SJCRH30 (cell line): ENCODE results near the gene SYT11. TPM values are rescaled to one million over a fixed set of nuclear protein-coding genes. Genes with fewer than 3 reads are reported as not detected.
"Not testable (repeated sequence)": the region's sequence is repeated elsewhere in the genome, so short reads cannot be mapped to it uniquely, and the experiment has no call there.

Experiments
- DNase-seq, 2 experiments: peaks; one replicate each; pipeline ENCODE4 v3.0.0-alpha.2; 2015 to 2020
- H3K27ac ChIP-seq: fragments of 250-450 bp; sonication (Bioruptor Pico); 2 replicates; pipeline ENCODE4 v1.5.1; 2020; ENCODE audit warnings: mild to moderate bottlenecking, moderate library complexity
- H3K27me3 ChIP-seq: fragments of 250-450 bp; sonication (Bioruptor Pico); 2 replicates; pipeline ENCODE4 v1.5.1; 2020; ENCODE audit warnings: mild to moderate bottlenecking, moderate library complexity
- H3K36me3 ChIP-seq: fragments of 250-450 bp; sonication (Bioruptor Pico); 2 replicates; pipeline ENCODE4 v1.5.1; 2020; ENCODE audit warnings: mild to moderate bottlenecking, moderate library complexity
- H3K4me1 ChIP-seq: fragments of 250-450 bp; sonication (Bioruptor Pico); 2 replicates; pipeline ENCODE4 v1.5.1; 2020; ENCODE audit warnings: mild to moderate bottlenecking, moderate library complexity
- H3K4me3 ChIP-seq: fragments of 250-450 bp; sonication (Bioruptor Pico); 2 replicates; pipeline ENCODE4 v1.5.1; 2020; ENCODE audit warnings: mild to moderate bottlenecking, moderate library complexity
- H3K9me3 ChIP-seq: fragments of 250-450 bp; sonication (Bioruptor Pico); replicated peaks from 2 replicates; pipeline ENCODE4 v1.5.1; 2020; ENCODE audit warnings: mild to moderate bottlenecking, moderate library complexity
- total RNA-seq: library from RNA; depleted of rRNA; stranded (reverse); fragments of >200 nt; shearing (Covaris generic); gene quantifications from 2 replicates; pipeline ENCODE4 v1.2.3, GENCODE V29; 2014

SYT11 gene
- total RNA-seq, 1 experiment from 2014 or later = 6.9 TPM

DNA sequence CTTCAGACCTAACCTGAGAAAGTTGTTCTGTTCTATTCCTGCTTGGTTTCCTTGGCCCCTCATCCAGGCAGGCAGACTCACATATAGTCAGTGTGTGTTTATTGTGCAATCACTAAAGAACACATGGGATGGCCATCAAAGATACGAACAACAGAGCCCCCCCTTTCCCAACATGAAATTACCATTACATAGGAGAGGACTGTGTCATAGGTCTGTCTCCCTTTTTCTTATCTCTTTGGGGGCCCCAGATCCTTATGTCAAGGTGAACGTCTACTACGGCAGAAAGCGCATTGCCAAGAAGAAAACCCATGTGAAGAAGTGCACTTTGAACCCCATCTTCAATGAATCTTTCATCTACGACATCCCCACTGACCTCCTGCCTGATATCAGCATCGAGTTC, 21.6 kb downstream of the SYT11 start:
- no peak overlapping the region for H3K27ac ChIP-seq
- no peaks in the 10 kb centered on the region for H3K36me3 ChIP-seq

DNA sequence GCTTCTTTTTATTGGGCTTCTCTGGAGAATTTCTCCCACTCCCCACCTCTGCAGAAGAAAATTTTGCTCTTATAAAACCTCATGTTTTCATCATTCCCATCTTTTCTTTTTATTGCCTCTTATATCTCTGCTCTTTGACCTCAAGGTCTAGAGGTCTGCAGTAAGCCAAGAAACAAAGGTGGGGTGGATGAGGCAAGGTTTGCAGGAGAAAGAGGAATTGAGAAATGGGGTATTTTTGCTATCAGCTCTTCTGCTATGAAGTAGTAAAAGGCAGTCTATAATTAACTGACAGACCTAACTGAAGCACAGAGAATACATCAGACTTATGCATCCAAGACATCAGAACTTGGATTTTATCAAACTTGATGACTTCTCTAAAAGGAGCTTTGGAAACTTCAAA, 22.9 kb downstream of the SYT11 start:
- no peak overlapping the region for H3K27ac ChIP-seq
- H3K27me3 ChIP-seq = no peaks in the 10 kb centered on the region
- peaks cover 14% of the 10 kb centered on the region for H3K4me1 ChIP-seq
- no peak overlapping the region for H3K4me3 ChIP-seq
- no peaks in the 10 kb centered on the region for H3K36me3 ChIP-seq
- no peak for DNase-seq
- H3K9me3 ChIP-seq = no peaks in the 10 kb centered on the region

More for the DNA sequence above, 21.6 kb downstream of the SYT11 start:
- Histone ChIP-seq H3K9me3 (no peaks in the 10 kb centered on the region), H3K27me3 (no peaks in the 10 kb centered on the region), H3K4me3 (no peak overlapping the region), H3K4me1 (peaks cover 14% of the 10 kb centered on the region)
- DNase-seq = no peak

DNA sequence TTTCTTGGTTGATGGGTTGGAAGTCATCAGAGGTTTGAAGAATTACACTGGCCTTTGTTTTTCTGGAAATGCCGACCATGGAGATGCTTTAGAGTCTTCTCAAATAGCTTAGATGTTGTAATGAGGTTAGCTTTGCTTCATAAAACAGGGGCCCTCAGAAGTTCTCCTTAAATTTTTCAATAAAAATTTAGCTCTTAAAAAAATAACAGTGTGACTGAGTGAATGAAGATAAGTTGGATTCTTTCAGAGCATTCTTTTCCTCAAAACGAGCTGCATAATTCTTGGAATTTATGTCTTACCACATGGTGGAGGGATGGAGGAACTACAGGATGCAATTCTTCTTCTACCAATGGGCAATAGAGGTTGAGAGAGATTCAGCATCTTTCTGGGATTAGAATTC, 23.4 kb downstream of the SYT11 start:
- H3K9me3 ChIP-seq = no peaks in the 10 kb centered on the region
- no peak overlapping the region for H3K4me3 ChIP-seq
- no peak overlapping the region for H3K27ac ChIP-seq
- H3K4me1 ChIP-seq = peaks cover 14% of the 10 kb centered on the region
- no peaks in the 10 kb centered on the region for H3K27me3 ChIP-seq
- no peaks in the 10 kb centered on the region for H3K36me3 ChIP-seq
- no peak for DNase-seq

DNA sequence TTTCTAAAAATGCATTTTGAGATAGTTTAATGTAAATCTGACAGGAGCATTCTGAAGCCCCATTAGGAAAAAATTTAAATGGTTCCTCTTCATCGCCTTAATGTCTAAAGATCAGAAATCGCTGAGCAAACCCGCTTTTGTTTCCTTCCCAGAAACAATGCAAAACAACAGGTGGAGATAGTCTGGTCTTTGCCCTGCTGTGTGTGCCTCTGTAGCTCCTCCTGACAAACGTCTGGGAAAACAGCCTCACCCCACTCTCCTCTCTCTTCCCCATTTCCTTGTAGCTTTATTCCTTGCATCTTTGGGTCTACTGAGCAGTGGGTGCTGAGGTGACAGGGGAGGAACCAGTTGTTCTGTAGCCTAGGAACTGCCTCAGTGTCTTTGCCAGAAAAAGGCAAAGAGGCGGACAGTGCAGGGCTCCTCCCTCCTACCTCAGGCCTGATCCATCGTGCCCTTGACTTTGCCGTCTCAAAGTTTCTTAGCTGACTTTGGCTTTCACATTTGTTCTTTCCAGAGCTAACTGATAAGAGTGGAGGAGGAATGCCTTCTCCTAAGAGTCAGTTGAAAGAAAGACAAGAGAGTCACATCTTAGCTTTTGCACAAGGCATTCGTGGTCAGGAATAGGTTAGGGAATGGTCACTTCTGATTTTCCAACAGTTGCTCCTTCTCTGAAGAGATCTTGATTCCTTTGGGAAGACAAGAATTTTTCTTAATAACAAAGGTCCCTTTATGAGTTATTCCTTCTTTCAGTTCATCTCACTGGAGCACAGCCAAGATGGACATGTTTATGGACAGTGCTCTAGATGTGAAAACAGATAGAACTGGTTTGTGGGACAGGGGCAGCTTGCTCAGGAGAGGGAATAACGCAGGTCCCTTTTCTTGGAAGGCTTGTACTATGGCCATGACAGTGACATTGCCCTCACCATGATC, 24.9 kb downstream of the SYT11 start:
- H3K36me3 ChIP-seq = no peaks in the 10 kb centered on the region
- peak overlapping the region; percentile 27 for H3K27ac ChIP-seq
- peaks cover 14% of the 10 kb centered on the region for H3K4me1 ChIP-seq
- H3K4me3 ChIP-seq = peak overlapping the region; percentile 0; the same call in 1 of the 2 replicates
- no peaks in the 10 kb centered on the region for H3K27me3 ChIP-seq
- DNase-seq = peak; percentile 8 to 49
- H3K9me3 ChIP-seq = no peaks in the 10 kb centered on the region

DNA sequence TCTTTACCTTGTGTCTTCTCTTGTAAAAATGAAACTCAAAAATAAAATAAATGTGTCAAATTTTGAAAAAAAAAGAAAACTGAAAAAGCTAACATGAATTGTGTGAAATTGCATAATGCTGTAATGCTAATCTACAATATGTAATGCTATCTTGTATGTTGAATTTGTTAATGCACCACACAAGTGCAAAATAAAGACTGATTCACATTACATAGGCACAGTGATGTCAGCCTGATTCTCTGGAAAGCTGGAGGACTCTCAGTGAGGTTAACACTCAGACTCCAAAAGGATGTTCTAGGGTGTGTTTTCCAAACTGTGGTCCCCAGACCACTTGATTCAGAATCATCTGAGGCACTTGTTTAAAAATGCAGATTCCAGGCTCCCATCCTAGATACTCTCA, 25.6 kb downstream of the SYT11 start:
- no peaks in the 10 kb centered on the region for H3K27me3 ChIP-seq
- no peak overlapping the region; the same call in 1 of the 2 replicates for H3K27ac ChIP-seq
- peaks cover 14% of the 10 kb centered on the region for H3K4me1 ChIP-seq
- DNase-seq = no peak
- H3K9me3 ChIP-seq = no peaks in the 10 kb centered on the region
- no peaks in the 10 kb centered on the region for H3K36me3 ChIP-seq
- no peak overlapping the region for H3K4me3 ChIP-seq

DNA sequence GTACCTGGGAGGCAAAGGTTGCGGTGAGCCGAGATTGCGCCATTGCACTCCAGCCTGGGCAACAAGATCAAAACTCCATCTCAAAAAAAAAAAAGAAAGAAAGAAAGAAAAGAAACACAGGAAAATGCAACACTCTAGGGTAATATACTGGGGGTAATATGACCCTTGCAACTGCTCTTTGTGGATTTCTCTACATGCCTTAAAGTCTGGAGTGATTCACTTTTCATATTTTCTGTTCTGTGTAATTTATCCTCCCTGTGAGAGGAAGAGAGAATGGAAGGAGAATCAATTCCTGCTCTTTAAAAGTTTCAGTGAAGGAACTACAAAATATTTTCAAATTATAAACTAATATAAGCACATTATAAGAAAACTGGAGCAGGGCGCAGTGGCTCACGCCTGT, 29.1 kb downstream of the SYT11 start:
- Histone ChIP-seq H3K27ac (no peak overlapping the region), H3K4me3 (no peak overlapping the region), H3K27me3 (no peaks in the 10 kb centered on the region), H3K9me3 (no peaks in the 10 kb centered on the region), H3K4me1 (peaks cover 14% of the 10 kb centered on the region), H3K36me3 (no peaks in the 10 kb centered on the region)
- no peak for DNase-seq

DNA sequence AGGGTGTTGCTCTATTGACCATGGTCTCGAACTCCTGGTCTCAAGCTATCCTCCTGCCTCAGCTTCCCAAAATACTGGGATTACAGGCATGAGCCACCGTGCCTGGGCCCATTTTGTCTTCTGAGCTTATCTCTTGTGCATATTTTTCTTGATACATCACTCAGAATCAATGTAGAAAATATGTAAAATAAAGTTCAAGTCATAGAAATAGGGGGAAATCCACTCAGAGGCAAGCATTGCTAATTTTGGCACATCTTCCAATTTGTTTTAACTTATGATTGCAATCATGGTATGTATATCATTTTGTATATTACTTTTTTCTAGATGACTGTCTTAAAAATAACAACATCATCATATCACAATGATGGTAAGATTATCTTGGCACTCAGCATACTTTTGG, 30.2 kb downstream of the SYT11 start:
- H3K27ac ChIP-seq = no peak overlapping the region
- no peak overlapping the region for H3K4me3 ChIP-seq
- no peak for DNase-seq
- peaks cover 4% of the 10 kb centered on the region for H3K4me1 ChIP-seq
- no peaks in the 10 kb centered on the region for H3K9me3 ChIP-seq
- no peaks in the 10 kb centered on the region for H3K36me3 ChIP-seq
- H3K27me3 ChIP-seq = no peaks in the 10 kb centered on the region

DNA sequence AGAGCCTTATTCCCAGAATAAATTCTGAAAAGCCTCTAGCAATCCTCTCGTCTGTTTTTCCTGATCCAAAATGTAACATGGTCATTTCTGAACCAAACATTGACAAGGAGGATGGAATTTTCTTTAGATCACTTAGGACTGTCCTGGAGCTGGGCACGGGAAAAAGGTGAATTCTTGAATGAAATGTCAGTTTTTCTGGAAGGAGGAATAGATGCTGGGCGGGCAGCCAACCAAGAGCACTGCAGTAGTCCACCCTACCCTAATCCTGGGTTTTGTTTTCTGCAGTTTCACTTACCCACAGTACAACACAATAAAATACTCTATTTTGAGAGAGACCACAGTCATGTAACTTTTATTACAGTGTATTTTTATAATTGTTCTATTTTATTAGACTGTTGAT, 30.9 kb downstream of the SYT11 start:
- no peak overlapping the region for H3K27ac ChIP-seq
- DNase-seq = no peak

DNA sequence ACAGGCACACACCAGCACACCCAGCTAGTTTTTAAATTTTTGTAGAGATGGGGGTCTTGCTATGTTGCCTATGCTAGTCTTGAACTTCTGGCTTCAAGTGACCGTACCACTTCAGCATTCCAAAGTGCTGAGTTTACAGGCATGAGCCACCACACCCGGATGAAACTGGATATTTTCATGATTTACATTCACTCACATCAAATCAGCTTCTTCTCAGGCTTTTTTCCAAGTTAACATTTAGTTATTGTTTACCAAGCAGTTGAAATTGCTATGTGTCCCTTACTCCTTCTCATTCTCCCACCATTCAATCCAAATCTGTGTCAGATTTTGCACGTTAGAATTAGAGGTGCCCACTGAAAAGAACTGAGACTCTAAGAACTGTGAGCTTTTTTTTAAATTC, 33.4 kb downstream of the SYT11 start:
- Histone ChIP-seq H3K27me3 (no peaks in the 10 kb centered on the region), H3K9me3 (no peaks in the 10 kb centered on the region), H3K4me1 (no peaks in the 10 kb centered on the region), H3K36me3 (peaks cover 6% of the 10 kb centered on the region; the same call in 1 of the 2 replicates), H3K27ac (no peak overlapping the region), H3K4me3 (no peak overlapping the region)
- no peak for DNase-seq

More for the DNA sequence above, 30.9 kb downstream of the SYT11 start:
- Histone ChIP-seq H3K27me3 (no peaks in the 10 kb centered on the region), H3K36me3 (no peaks in the 10 kb centered on the region), H3K9me3 (no peaks in the 10 kb centered on the region), H3K4me3 (no peak overlapping the region), H3K4me1 (no peaks in the 10 kb centered on the region)

DNA sequence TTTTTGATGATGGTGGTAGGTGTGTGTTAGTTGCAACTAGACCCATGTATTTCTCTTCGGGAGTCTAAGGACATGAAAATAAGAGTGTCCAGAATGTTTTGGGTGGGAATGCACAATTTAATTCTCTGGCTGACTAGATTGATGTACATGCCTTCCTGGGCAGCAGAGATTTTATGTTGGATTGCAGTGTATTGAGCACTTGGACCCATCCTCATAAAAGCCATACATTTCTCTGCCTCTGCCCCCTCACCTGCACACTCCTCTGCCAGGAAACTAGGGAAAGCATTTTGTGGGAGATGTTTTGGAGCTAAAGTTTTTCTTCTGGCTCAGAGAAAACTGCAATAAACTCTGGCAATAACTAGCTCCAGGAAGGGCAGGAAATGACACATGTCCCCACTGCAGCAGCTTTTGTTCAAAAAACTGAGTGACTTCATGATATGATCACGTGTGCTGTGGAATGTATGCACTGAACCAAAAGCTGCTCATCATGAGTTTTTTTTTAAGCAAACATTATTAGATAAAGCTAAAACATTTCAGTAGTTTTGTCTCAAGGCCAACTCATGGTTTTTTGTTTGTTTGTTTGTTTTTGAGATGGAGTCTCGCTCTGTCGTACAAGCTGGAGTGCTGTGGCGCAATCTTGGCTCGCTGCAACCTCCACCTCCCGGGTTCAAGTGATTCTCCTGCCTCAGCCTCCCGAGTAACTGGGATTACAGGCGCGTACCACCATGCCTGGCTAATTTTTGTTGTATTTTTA, 34.2 kb downstream of the SYT11 start:
- Histone ChIP-seq H3K4me1 (no peaks in the 10 kb centered on the region), H3K36me3 (peaks cover 11% of the 10 kb centered on the region), H3K4me3 (no peak overlapping the region), H3K27ac (no peak overlapping the region), H3K9me3 (no peaks in the 10 kb centered on the region), H3K27me3 (no peaks in the 10 kb centered on the region)
- no peak for DNase-seq

DNA sequence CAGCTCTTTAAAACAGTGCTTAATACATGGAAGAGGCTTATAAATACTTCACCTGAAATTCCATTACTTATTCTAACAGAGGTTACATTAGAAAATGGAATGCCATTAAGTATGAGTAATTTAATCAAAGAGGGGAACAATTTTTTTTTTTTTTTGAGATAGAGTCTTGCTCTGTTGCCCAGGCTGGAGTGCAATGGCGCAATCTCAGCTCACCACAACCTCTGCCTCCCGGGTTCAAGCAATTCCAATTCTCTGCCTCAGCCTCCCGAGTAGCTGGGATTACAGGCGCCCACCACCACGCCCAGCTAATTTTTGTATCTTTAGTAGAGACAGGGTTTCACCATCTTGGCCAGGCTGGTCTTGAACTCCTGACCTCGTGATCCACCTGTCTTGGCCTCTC, 36.2 kb downstream of the SYT11 start:
- H3K36me3 ChIP-seq = peaks cover 25% of the 10 kb centered on the region
- H3K27ac ChIP-seq, H3K27me3 ChIP-seq, H3K4me3 ChIP-seq, H3K9me3 ChIP-seq, DNase-seq, H3K4me1 ChIP-seq: not testable (repeated sequence)

DNA sequence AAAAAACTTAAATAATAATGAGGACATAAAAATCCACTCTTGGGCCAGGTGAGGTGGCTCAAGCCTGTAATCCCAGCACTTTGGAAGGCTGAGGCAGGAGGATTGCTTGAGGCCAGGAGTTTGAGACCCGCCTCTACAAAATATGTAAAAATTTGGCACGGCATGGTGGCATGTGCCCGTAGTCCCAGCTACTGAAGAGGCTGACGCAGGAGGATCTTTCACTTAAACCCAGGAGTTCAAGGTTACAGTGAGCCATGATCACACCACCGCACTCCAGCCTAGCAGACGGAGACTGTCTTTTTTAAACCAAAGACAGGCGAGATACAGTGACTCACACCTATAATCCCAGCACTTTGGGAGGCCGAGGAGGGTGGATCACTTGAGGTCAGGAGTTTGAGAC, 37.1 kb downstream of the SYT11 start:
- H3K4me1 ChIP-seq, H3K9me3 ChIP-seq, H3K4me3 ChIP-seq, H3K27me3 ChIP-seq, DNase-seq, H3K27ac ChIP-seq: not testable (repeated sequence)
- peaks cover 33% of the 10 kb centered on the region for H3K36me3 ChIP-seq

DNA sequence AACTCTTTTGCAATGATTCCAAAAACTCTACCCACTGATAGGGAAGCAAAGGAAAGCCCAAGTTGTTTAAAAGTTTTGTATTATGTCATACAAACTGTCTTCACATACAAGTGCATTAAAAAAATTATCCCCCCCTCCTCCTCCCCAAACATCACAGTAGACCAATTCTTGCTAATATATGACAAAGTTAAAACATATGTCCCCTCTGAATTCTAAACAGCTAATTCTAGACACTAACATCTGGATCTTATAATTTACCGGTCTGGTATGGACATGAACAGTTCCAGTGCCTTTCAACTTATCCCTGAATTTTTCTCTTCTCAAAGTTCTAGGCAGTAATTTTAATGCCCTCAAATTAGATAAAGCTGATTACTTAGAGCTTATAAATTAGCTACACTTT, 38.4 kb downstream of the SYT11 start:
- no peak overlapping the region for H3K27ac ChIP-seq
- H3K27me3 ChIP-seq = no peaks in the 10 kb centered on the region
- no peaks in the 10 kb centered on the region for H3K9me3 ChIP-seq
- H3K4me1 ChIP-seq = no peaks in the 10 kb centered on the region
- no peak overlapping the region for H3K4me3 ChIP-seq
- DNase-seq = no peak
- peaks cover 43% of the 10 kb centered on the region for H3K36me3 ChIP-seq

DNA sequence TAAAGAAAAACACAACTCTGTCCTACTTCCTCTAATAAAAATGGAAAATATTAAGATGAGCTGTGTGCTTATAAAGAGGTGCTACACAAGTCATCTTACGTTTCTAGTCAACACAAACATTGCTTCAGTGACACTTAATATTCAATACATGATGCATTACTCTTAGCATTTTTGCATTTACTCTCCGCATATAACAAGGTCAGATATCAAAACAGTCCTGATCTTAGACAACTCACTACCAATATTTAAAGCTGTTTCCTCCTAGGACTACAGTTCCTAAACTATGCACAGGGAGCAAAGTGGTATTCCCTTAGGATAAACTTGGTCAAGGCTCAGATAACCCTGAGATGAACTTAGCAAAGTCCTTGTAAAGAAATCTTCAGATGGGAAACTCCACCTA, 39.5 kb downstream of the SYT11 start:
- Histone ChIP-seq H3K36me3 (peaks cover 51% of the 10 kb centered on the region), H3K27me3 (no peaks in the 10 kb centered on the region), H3K4me1 (no peaks in the 10 kb centered on the region), H3K9me3 (no peaks in the 10 kb centered on the region), H3K4me3 (no peak overlapping the region), H3K27ac (no peak overlapping the region)
- no peak for DNase-seq

DNA sequence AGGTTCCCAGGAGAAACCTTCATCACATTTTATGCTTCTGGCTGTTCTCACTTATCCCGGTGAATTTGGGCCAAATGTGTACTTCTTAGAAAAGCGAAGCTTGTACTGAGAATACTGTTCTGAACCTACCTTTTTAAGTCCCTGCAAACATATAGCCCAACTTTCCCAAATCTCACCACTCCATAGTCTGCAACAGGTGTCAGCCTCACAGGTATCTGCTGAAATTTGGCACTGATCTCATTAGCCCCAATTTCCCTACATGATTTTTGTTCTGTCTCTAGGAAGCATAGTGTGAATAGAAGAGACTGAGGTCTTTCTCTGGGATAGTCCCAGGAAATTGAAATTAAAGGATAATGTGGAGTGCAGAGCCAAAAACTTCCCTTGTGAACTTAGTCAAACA, 40.3 kb downstream of the SYT11 start:
- no peaks in the 10 kb centered on the region for H3K9me3 ChIP-seq
- no peak for DNase-seq
- H3K4me1 ChIP-seq = no peaks in the 10 kb centered on the region
- peaks cover 58% of the 10 kb centered on the region for H3K36me3 ChIP-seq
- H3K27ac ChIP-seq = no peak overlapping the region
- H3K4me3 ChIP-seq = no peak overlapping the region
- H3K27me3 ChIP-seq = no peaks in the 10 kb centered on the region
